ENCODE results near the gene TMTC1.

The TMTC1 gene

DNA sequence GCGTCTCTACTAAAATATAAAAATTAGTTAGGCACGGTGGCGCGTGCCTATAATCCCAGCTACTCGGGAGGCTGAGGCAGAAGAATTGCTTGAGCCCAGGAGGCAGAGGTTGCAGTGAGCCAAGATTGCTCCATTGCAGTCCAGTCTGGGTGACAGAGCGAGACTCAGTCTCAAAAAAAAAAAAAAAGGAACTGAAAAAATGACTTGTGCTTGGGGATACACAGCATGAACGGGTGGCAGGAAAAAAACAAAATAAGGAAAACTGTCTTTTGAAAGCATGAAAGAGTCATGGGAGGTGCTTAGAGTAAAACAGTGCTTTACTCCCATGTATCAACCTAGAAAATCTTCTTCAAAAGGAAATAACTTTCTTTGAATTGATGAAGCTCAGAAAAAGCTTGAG lies 80.8 kb downstream of the TMTC1 start:
- Histone ChIP-seq H3K4me3 (ENCODE audit: low read depth, low read length) (no peak overlapping the region), H3K27me3 (no peaks in the 10 kb centered on the region), H3K36me3 (no peaks in the 10 kb centered on the region), H3K4me1 (peaks cover 23% of the 10 kb centered on the region), H3K9me3 (no peaks in the 10 kb centered on the region)
- TF ChIP-seq, protein P1, sequence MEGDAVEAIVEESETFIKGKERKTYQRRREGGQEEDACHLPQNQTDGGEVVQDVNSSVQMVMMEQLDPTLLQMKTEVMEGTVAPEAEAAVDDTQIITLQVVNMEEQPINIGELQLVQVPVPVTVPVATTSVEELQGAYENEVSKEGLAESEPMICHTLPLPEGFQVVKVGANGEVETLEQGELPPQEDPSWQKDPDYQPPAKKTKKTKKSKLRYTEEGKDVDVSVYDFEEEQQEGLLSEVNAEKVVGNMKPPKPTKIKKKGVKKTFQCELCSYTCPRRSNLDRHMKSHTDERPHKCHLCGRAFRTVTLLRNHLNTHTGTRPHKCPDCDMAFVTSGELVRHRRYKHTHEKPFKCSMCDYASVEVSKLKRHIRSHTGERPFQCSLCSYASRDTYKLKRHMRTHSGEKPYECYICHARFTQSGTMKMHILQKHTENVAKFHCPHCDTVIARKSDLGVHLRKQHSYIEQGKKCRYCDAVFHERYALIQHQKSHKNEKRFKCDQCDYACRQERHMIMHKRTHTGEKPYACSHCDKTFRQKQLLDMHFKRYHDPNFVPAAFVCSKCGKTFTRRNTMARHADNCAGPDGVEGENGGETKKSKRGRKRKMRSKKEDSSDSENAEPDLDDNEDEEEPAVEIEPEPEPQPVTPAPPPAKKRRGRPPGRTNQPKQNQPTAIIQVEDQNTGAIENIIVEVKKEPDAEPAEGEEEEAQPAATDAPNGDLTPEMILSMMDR (IDR thresholded peaks at IDR 0.05; ENCODE audit: low read depth, low read length) = no peak
- DNase-seq = no peak

DNA sequence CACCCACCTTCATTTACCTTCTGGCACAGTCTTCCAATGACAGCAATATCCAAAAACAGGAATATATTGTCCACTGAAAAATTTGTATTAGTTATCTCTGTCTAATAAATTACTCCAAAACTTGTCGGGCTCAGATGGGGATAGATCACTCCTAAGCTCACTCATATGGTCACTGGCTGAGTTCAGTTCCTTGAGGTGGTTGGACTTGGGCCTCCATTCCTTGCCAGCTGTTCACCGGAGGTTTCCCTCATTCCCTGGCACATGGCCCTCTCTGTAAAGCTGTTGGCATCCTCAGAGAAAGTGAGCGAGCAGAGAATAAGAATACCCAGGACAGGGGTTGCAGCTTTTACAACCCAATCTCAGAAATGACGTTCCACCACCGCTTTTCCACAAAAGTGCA lies 81.5 kb downstream of the TMTC1 start:
- H3K36me3 ChIP-seq = no peaks in the 10 kb centered on the region

DNA sequence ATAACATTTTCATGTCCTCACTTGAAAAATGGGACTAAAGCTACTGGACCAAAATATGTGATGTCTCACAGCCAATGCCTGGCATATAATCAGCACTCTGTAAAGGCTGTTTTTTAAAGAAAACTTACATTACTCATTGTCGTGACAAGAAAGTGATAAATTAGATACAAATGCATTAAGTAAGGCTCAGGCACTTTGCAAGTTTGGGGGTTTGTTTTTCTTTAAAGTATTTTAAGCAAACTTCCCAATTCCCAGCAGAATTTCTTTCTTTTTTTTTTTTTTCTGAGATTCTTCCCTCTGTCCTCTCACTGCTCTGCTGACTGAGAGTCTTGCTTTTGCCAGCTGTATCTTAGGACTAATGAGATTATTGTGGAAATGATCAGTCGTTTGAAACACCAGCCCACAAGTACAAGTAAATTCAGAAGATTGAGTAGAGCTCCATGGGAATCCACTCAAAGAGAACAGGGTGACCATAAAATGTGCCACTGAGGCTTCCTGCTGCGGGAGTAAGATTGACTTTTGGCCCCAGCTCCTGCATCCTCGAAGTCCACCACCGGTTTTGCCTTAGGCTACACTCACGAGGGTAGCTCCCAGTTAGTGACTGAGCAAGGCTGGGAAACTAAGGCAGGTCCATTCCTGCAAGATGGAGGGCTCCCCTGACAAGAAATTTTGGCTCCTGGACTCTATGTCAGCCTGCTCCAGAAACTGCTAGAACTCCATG lies 82.8 kb downstream of the TMTC1 start:
- no peaks in the 10 kb centered on the region for H3K36me3 ChIP-seq
- peaks cover 14% of the 10 kb centered on the region; the same call in 1 of the 2 replicates for H3K4me1 ChIP-seq
- DNase-seq = no peak
- H3K4me3 ChIP-seq (ENCODE audit: low read depth, low read length) = no peak overlapping the region
- no peaks in the 10 kb centered on the region for H3K9me3 ChIP-seq
- no peaks in the 10 kb centered on the region for H3K27me3 ChIP-seq
- TF ChIP-seq, protein P1 (IDR thresholded peaks at IDR 0.05; ENCODE audit: low read depth, low read length) = no peak

More for the DNA sequence above, 81.5 kb downstream of the TMTC1 start:
- no peaks in the 10 kb centered on the region for H3K27me3 ChIP-seq
- no peaks in the 10 kb centered on the region for H3K9me3 ChIP-seq
- peaks cover 23% of the 10 kb centered on the region for H3K4me1 ChIP-seq
- TF ChIP-seq, protein P1 (IDR thresholded peaks at IDR 0.05; ENCODE audit: low read depth, low read length) = no peak
- no peak overlapping the region for H3K4me3 ChIP-seq (ENCODE audit: low read depth, low read length)
- DNase-seq = no peak

DNA sequence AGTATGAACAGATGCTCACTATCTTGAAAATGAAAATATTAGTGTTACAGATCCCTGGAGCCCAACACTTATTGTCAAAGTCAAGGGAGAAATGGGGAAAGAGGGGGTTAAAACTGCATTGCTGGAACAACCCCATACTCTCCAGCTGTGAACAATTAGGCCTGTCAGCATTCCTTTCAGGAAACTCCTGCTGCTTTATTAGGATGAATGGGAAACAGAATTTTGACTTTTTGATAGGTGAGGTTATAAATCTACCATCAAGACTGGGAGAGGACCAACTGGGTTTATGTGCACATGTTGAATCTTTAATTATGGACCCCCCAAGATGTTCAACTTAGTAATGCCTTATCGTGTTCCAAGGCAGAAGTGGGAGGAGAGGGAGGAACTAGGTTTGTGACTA lies 85.0 kb downstream of the TMTC1 start:
- Histone ChIP-seq H3K4me3 (ENCODE audit: low read depth, low read length) (no peak overlapping the region), H3K9me3 (no peaks in the 10 kb centered on the region), H3K27me3 (no peaks in the 10 kb centered on the region), H3K4me1 (peaks cover 9% of the 10 kb centered on the region; the same call in 1 of the 2 replicates), H3K36me3 (no peaks in the 10 kb centered on the region)
- no peak for DNase-seq
- TF ChIP-seq, protein P1 (IDR thresholded peaks at IDR 0.05; ENCODE audit: low read depth, low read length) = no peak

DNA sequence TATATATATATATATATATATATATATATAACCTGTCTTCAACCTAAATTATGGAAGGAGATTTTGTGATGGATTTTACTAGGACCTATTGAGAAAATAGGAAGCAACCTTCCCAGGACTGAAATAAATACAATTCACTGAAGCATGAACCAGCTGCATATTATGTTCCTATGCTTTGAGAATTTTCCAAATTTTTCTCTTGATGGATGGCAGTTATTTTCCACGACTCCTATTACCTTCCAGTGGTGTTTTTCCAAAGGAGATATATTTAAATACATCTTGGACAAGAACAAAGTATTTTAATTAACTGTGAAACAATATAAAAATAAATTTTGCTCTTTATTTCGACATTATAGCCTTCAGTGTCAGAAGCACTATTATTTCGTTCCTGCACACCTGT lies 87.9 kb downstream of the TMTC1 start:
- TF ChIP-seq, protein P1 (IDR thresholded peaks at IDR 0.05; ENCODE audit: low read depth, low read length) = no peak
- Histone ChIP-seq H3K4me3 (ENCODE audit: low read depth, low read length) (no peak overlapping the region), H3K36me3 (no peaks in the 10 kb centered on the region), H3K9me3 (no peaks in the 10 kb centered on the region), H3K4me1 (peaks cover 9% of the 10 kb centered on the region; the same call in 1 of the 2 replicates), H3K27me3 (no peaks in the 10 kb centered on the region)
- no peak for DNase-seq

DNA sequence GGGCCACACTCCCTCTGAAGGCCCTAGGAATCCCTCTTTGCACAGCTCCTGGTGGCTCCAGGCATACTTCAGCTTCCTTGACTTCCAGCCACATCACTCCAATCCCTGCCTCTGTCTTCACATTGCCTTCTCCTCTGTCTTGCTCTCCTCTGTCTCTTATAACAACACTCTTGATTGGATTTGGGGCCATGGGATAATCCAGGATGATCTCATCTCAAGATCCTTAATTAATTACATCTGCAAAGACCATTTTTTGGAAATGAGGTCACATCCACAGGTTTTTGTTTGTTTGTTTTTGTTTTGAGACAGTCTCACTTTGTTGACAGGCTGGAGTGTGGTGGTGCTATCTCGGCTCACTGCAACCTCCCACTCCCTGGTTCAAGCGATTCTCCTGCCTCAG lies 88.7 kb downstream of the TMTC1 start:
- no peaks in the 10 kb centered on the region for H3K9me3 ChIP-seq
- H3K27me3 ChIP-seq = no peaks in the 10 kb centered on the region
- TF ChIP-seq, protein P1 (IDR thresholded peaks at IDR 0.05; ENCODE audit: low read depth, low read length) = no peak
- no peak for DNase-seq
- no peaks in the 10 kb centered on the region for H3K36me3 ChIP-seq
- peaks cover 10% of the 10 kb centered on the region for H3K4me1 ChIP-seq
- H3K4me3 ChIP-seq (ENCODE audit: low read depth, low read length) = no peak overlapping the region

Data from BE2C (cell line).